GM12878 (cell line): ENCODE data around the gene S100A3. TPM values are rescaled to one million over a fixed set of nuclear protein-coding genes. Genes with fewer than 3 reads are reported as not detected.

Source experiments
- BMI1 ChIP-seq: fragments of 450-650 bp; IDR thresholded peaks from 2 replicates; pipeline ENCODE4 v1.6.1; 2016; ENCODE audit warnings: mild to moderate bottlenecking, moderate library complexity, borderline replicate concordance
- BRCA1 ChIP-seq: IDR thresholded peaks from 2 replicates; pipeline ENCODE4 v1.6.1; 2011; ENCODE audit warnings: low read depth, low read length, improper control_type of control experiment
- CBX3 ChIP-seq: fragments of 200-600 bp; sonication (generic); IDR thresholded peaks from 2 replicates; pipeline ENCODE4 v1.6.1; 2016; ENCODE audit warnings: low read depth, borderline replicate concordance
- CREB1 ChIP-seq: IDR thresholded peaks from 2 replicates; pipeline ENCODE4 v1.6.1; 2012; ENCODE audit warnings: low read depth, mild to moderate bottlenecking, inconsistent platforms
- CREM ChIP-seq: IDR thresholded peaks from 2 replicates; pipeline ENCODE4 v1.6.1; 2014; ENCODE audit warnings: antibody characterized with exemption, low read depth
- FOXK2 ChIP-seq: fragments of 450-650 bp; IDR thresholded peaks from 2 replicates; pipeline ENCODE4 v1.6.1; 2017; ENCODE audit warnings: mild to moderate bottlenecking, moderate library complexity
- HCFC1 ChIP-seq: fragments of 150-350 bp; IDR thresholded peaks from 2 replicates; pipeline ENCODE4 v1.6.1; 2014; ENCODE audit warnings: low read length
- KAT2A ChIP-seq: conservative IDR thresholded peaks from 2 replicates; pipeline ENCODE4 v1.6.1; 2011; ENCODE audit warnings: low read depth, low read length; ENCODE audit not compliant: control insufficient read depth
- KLF5 ChIP-seq: fragments of 450-650 bp; IDR thresholded peaks from 2 replicates; pipeline ENCODE4 v1.6.1; 2014; ENCODE audit warnings: mild to moderate bottlenecking; ENCODE audit not compliant: partially characterized antibody
- NBN ChIP-seq: fragments of 450-650 bp; IDR thresholded peaks from 2 replicates; pipeline ENCODE4 v1.6.1; 2016
- RUNX3 ChIP-seq: IDR thresholded peaks from 2 replicates; pipeline ENCODE4 v1.6.1; 2012; ENCODE audit warnings: low read length, inconsistent platforms
- TARDBP ChIP-seq: IDR thresholded peaks from 2 replicates; pipeline ENCODE4 v1.6.1; 2016; ENCODE audit warnings: borderline replicate concordance
- polyA plus RNA-seq, 11 experiments: library from polyadenylated mRNA; depleted of rRNA in 4 of 11; unstranded in 6 of 11; stranded (reverse) in 5 of 11; fragments of >200 nt; fragmentation: Nextera tagmentation in 4 of 11; fragmentation: Illumina TruSeq in 1 of 11; extraction: Ambion mirVana in 4 of 11; extraction: Trizol in 1 of 11; gene quantifications; 1 replicate in 1 of 11; 2 replicates in 10 of 11; pipeline versions ENCODE4 v1.2.1 to v1.2.3, GENCODE V29; 2011 to 2016; ENCODE audit warnings: inconsistent platforms in 2 of 11, missing spikeins in 2 of 11, low read depth in 1 of 11
- total RNA-seq, 4 experiments: library from RNA; depleted of rRNA in 3 of 4; stranded (reverse); fragments of >200 nt in 3 of 4; fragmentation: Illumina TruSeq in 1 of 4; extraction: Trizol in 1 of 4; gene quantifications; 2 replicates each; pipeline versions ENCODE4 v1.2.1 to v1.2.3, GENCODE V29; 2013 to 2021
- TF ChIP-seq, protein P1 (sequence below): fragments of 450-650 bp; formaldehyde crosslinking; IDR thresholded peaks from 2 replicates; pipeline ENCODE4 v1.5.0; 2022; ENCODE audit warnings: mild to moderate bottlenecking, missing genetic modification characterization
- TF ChIP-seq, protein P2 (sequence below): fragments of 450-650 bp; IDR thresholded peaks from 2 replicates; pipeline ENCODE4 v1.6.1; 2017; ENCODE audit warnings: mild to moderate bottlenecking, moderate library complexity
- TF ChIP-seq, protein P3 (sequence below): fragments of 450-650 bp; IDR thresholded peaks from 2 replicates; pipeline ENCODE4 v1.6.1; 2016; ENCODE audit warnings: mild to moderate bottlenecking, moderate library complexity, borderline replicate concordance
- TF ChIP-seq, protein P4 (sequence below): fragments of 150-350 bp; IDR thresholded peaks from 2 replicates; pipeline ENCODE4 v1.6.1; 2014; ENCODE audit warnings: mild to moderate bottlenecking, low read depth, low read length

Gene S100A3
- total and polyA plus RNA-seq, 10 of the 15 experiments (the other 5 are each of a cell fraction or from before 2014, with no cell fraction given) = 0.32 to 0.45 TPM; not detected in 8

DNA sequence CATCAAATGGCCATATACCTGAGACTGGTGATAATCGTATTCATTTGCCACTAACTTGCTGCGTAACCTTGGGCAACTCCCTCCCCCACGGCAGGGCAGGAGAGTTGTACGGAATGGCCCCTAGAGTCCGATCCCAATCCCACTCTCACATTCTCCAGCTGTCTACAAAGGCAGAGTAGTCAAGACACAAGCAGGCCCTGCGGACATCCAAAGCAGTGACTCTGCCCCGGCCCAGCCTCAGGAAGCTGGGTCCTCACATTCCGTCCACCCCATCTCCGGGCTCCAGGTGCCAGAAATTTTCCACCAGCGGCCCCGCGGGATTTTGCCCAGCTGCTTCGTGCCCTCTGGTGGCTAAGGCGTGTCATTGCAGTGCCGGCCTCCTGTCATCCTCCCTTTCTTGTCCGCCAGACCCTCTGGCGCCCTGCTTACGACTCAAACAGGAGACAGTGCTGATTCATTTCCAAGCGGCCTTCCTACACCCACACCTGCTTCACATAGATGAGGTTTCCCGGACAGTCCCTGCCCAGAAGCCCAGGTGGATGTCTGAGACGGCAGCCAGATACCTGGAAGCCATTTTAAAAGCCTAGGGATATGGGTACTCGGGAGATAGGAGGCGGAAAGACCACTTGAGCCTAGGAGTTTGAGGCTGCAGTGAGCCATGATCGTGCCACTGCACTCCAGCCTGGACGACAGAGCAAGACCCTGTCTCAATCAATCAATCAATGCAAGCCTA is 19.5 kb upstream of the S100A3 start (continued):
- TF ChIP-seq, protein P1, sequence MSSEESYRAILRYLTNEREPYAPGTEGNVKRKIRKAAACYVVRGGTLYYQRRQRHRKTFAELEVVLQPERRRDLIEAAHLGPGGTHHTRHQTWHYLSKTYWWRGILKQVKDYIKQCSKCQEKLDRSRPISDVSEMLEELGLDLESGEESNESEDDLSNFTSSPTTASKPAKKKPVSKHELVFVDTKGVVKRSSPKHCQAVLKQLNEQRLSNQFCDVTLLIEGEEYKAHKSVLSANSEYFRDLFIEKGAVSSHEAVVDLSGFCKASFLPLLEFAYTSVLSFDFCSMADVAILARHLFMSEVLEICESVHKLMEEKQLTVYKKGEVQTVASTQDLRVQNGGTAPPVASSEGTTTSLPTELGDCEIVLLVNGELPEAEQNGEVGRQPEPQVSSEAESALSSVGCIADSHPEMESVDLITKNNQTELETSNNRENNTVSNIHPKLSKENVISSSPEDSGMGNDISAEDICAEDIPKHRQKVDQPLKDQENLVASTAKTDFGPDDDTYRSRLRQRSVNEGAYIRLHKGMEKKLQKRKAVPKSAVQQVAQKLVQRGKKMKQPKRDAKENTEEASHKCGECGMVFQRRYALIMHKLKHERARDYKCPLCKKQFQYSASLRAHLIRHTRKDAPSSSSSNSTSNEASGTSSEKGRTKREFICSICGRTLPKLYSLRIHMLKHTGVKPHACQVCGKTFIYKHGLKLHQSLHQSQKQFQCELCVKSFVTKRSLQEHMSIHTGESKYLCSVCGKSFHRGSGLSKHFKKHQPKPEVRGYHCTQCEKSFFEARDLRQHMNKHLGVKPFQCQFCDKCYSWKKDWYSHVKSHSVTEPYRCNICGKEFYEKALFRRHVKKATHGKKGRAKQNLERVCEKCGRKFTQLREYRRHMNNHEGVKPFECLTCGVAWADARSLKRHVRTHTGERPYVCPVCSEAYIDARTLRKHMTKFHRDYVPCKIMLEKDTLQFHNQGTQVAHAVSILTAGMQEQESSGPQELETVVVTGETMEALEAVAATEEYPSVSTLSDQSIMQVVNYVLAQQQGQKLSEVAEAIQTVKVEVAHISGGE = no peak
- TF ChIP-seq, protein P2, sequence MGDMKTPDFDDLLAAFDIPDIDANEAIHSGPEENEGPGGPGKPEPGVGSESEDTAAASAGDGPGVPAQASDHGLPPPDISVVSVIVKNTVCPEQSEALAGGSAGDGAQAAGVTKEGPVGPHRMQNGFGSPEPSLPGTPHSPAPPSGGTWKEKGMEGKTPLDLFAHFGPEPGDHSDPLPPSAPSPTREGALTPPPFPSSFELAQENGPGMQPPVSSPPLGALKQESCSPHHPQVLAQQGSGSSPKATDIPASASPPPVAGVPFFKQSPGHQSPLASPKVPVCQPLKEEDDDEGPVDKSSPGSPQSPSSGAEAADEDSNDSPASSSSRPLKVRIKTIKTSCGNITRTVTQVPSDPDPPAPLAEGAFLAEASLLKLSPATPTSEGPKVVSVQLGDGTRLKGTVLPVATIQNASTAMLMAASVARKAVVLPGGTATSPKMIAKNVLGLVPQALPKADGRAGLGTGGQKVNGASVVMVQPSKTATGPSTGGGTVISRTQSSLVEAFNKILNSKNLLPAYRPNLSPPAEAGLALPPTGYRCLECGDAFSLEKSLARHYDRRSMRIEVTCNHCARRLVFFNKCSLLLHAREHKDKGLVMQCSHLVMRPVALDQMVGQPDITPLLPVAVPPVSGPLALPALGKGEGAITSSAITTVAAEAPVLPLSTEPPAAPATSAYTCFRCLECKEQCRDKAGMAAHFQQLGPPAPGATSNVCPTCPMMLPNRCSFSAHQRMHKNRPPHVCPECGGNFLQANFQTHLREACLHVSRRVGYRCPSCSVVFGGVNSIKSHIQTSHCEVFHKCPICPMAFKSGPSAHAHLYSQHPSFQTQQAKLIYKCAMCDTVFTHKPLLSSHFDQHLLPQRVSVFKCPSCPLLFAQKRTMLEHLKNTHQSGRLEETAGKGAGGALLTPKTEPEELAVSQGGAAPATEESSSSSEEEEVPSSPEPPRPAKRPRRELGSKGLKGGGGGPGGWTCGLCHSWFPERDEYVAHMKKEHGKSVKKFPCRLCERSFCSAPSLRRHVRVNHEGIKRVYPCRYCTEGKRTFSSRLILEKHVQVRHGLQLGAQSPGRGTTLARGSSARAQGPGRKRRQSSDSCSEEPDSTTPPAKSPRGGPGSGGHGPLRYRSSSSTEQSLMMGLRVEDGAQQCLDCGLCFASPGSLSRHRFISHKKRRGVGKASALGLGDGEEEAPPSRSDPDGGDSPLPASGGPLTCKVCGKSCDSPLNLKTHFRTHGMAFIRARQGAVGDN = no peak
- peak; percentile 62 for TF ChIP-seq NBN
- TF ChIP-seq KLF5 = no peak
- TF ChIP-seq BMI1 = no peak
- no peak for TF ChIP-seq CBX3
- TF ChIP-seq BRCA1 = no peak
- TF ChIP-seq KAT2A = no peak
- TF ChIP-seq TARDBP = no peak
- TF ChIP-seq FOXK2 = no peak
- TF ChIP-seq CREB1 = 0 out of 2 replicates have a peak, but pooled peaks have one; percentile 48
- TF ChIP-seq, protein P3, sequence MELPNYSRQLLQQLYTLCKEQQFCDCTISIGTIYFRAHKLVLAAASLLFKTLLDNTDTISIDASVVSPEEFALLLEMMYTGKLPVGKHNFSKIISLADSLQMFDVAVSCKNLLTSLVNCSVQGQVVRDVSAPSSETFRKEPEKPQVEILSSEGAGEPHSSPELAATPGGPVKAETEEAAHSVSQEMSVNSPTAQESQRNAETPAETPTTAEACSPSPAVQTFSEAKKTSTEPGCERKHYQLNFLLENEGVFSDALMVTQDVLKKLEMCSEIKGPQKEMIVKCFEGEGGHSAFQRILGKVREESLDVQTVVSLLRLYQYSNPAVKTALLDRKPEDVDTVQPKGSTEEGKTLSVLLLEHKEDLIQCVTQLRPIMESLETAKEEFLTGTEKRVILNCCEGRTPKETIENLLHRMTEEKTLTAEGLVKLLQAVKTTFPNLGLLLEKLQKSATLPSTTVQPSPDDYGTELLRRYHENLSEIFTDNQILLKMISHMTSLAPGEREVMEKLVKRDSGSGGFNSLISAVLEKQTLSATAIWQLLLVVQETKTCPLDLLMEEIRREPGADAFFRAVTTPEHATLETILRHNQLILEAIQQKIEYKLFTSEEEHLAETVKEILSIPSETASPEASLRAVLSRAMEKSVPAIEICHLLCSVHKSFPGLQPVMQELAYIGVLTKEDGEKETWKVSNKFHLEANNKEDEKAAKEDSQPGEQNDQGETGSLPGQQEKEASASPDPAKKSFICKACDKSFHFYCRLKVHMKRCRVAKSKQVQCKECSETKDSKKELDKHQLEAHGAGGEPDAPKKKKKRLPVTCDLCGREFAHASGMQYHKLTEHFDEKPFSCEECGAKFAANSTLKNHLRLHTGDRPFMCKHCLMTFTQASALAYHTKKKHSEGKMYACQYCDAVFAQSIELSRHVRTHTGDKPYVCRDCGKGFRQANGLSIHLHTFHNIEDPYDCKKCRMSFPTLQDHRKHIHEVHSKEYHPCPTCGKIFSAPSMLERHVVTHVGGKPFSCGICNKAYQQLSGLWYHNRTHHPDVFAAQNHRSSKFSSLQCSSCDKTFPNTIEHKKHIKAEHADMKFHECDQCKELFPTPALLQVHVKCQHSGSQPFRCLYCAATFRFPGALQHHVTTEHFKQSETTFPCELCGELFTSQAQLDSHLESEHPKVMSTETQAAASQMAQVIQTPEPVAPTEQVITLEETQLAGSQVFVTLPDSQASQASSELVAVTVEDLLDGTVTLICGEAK = no peak
- 0 out of 2 replicates have a peak, but pooled peaks have one; percentile 15 for TF ChIP-seq RUNX3
- TF ChIP-seq HCFC1 = no peak
- peak; percentile 51; the same call in 1 of the 2 replicates for TF ChIP-seq CREM
- TF ChIP-seq, protein P4, sequence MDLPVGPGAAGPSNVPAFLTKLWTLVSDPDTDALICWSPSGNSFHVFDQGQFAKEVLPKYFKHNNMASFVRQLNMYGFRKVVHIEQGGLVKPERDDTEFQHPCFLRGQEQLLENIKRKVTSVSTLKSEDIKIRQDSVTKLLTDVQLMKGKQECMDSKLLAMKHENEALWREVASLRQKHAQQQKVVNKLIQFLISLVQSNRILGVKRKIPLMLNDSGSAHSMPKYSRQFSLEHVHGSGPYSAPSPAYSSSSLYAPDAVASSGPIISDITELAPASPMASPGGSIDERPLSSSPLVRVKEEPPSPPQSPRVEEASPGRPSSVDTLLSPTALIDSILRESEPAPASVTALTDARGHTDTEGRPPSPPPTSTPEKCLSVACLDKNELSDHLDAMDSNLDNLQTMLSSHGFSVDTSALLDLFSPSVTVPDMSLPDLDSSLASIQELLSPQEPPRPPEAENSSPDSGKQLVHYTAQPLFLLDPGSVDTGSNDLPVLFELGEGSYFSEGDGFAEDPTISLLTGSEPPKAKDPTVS = no peak
